Fibroblast of mammary gland (primary cell): ENCODE results near the gene DNAH14.

Experiments used
- DNase-seq: peaks from one replicate; pipeline ENCODE4 v3.0.0-alpha.2; 2010; ENCODE audit warnings: low read depth
- H3K4me3 ChIP-seq: 2 replicates; pipeline ENCODE4 v1.5.1; 2011; ENCODE audit warnings: low read depth, mild to moderate bottlenecking, low read length, moderate library complexity; ENCODE audit not compliant: control insufficient read depth
- CTCF ChIP-seq: conservative IDR thresholded peaks from 2 replicates; pipeline ENCODE4 v1.5.1; 2011; ENCODE audit warnings: low read depth, low read length, inconsistent platforms; ENCODE audit not compliant: control insufficient read depth, insufficient read depth

The DNAH14 gene

DNA sequence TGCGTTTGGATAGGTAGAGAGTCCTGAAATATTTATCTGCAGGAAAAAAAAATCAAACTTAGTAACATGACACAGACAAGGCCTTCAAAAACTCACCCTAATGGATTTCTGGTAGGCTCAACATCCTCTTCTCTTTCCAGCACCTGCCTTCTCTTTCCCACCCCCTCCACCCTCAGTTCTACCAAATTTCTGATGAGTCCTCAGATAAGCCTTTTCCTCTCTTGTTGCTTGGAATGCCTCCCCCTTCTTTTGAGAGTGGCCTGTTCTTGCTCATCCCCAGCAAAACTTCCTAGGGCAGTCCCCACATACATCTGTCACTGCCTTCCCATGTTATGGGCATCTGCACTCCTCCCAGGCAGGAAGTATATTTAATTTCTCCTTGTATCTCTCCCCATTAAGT lies 506.0 kb downstream of the DNAH14 start:
- no peak overlapping the region for H3K4me3 ChIP-seq
- no peak for TF ChIP-seq CTCF
- no peak for DNase-seq

GRCh38 chr1:225435957-225436392 lies 506.5 kb downstream of the DNAH14 start:
- no peak overlapping the region for H3K4me3 ChIP-seq
- DNase-seq, result no peak
- no peak for TF ChIP-seq CTCF

- peak; percentile 40 for DNase-seq
- peak; percentile 56 for TF ChIP-seq CTCF
- no peak overlapping the region for H3K4me3 ChIP-seq
Measured at GRCh38 chr1:225437710-225438437, 508.4 kb downstream of the DNAH14 start.

DNA sequence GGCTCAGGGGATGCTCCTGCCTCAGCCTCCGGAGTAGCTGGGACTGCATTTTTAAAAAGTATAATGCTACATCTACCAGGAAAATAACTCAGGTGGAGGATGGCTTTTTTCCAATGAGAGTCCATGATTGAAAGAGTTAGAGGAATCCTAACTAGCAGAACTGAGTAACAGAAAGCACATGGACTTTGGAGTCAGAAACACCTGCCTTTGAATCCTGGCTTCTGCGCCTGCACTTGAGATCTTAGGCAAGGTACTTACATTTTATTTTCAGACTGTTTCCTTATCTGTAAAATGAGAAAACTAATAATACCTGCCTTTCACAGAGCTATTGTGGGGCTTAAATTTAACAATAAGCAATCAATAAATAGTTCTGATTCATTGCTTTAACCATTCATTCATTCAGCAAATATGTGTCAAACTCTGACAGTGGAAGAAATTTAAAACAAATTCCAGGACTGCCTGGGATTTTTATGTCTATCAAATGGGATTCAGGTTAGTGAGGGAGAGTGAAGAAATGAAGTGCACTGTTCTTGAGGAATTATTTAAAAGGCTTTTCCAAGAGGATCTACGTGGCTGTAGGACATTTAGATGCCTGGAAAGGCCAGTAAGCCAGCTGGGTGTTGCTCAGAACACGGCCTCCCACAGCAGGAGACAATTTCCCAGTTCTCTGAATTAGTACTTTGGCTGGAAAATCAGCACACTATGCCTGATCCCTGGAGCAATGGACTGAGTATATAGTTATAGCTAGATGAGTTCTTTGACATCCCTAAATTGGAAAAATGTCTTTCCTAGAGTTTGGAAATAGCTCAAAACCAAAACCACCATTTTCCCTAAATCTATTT lies 511.1 kb downstream of the DNAH14 start:
- no peak for TF ChIP-seq CTCF
- H3K4me3 ChIP-seq, result no peak overlapping the region
- no peak for DNase-seq

DNA sequence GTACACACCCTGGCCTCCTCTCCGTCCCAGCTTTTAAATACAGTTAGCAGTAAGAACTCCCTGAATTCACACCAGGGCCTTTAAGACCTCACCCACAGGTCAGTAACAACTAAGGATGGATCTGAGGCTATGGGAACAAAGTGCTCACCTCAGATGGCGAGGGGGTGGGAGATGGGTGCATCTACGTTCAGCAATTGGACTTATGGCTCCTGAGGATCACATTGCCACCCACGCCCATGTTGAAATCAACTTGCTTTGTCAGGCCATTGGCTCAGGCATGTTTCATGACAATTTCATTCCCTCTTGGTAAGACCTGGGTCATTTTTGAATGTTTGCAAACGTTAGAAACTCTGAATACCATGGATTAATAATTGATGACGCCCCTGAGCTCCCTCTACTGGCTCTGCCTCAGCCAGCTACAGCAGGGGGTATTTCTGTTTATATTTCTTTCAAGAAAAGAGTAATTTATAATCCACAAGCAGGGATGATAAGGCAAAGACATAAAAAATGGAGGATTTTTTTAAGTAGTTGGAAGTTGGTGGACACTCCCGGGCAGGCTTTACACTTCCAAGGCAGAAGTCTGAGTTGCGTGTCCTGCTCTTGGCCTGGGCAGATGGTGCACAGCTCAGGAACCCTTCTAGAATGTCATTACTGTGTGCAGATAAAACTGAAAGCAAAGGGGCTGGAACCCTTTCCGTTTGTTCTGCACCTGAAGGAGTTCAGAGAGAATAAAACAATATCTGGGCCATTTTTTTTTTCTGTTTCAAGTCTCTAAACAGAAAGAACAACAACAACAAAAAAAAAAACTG lies 512.0 kb downstream of the DNAH14 start:
- peak; percentile 18 for DNase-seq
- no peak overlapping the region for H3K4me3 ChIP-seq
- peak; percentile 32 for TF ChIP-seq CTCF

- no peak for DNase-seq
- TF ChIP-seq CTCF, result no peak
- no peak overlapping the region for H3K4me3 ChIP-seq
Measured at GRCh38 chr1:225442123-225442505, 512.6 kb downstream of the DNAH14 start.
